ENCODE data around the gene MITF. TPM values are rescaled to one million over a fixed set of nuclear protein-coding genes. Genes with fewer than 3 reads are reported as not detected.

The MITF gene
- total and polyA plus RNA-seq, 3 experiments from 2014 or later: 0.38 to 0.81 TPM; not detected in 1

GRCh38 chr3:69828817-69829216 lies 89.6 kb downstream of the MITF start:
- Mint-ChIP-seq H3K36me3 (no peaks in the 10 kb centered on the region), H3K4me1 (no peaks in the 10 kb centered on the region), H3K27me3 (no peaks in the 10 kb centered on the region), H3K27ac (no peak overlapping the region), H3K9me3 (peaks cover 0 to 2% (median 0%) of the 10 kb centered on the region in 5 donors), H3K4me3 (no peak overlapping the region)
- H3K9me3 ChIP-seq (ENCODE audit: low read length): no peaks in the 10 kb centered on the region
- POLR2A ChIA-PET: no interaction called here
- H3K27ac ChIP-seq (ENCODE audit: low read depth, low read length): no peak overlapping the region
- H3K4me1 ChIP-seq (ENCODE audit: insufficient read depth, low read length): no peaks in the 10 kb centered on the region
- H3K4me3 ChIP-seq (ENCODE audit: low read length): no peak overlapping the region
- no peak for DNase-seq
- H3K27me3 ChIP-seq (ENCODE audit: insufficient read depth, low read length, poor library complexity, severe bottlenecking): no peaks in the 10 kb centered on the region
- no peaks in the 10 kb centered on the region for H3K36me3 ChIP-seq (ENCODE audit: insufficient read depth, low read length)
- CTCF ChIA-PET: no interaction called here

GRCh38 chr3:69830147-69830546 lies 90.9 kb downstream of the MITF start:
- ChIA-PET CTCF (no interaction called here), POLR2A (no interaction called here)
- no peaks in the 10 kb centered on the region for H3K27me3 Mint-ChIP-seq
- no peak overlapping the region for H3K27ac Mint-ChIP-seq
- no peaks in the 10 kb centered on the region for H3K36me3 Mint-ChIP-seq
- H3K4me3 Mint-ChIP-seq: no peak overlapping the region
- no peaks in the 10 kb centered on the region for H3K27me3 ChIP-seq (ENCODE audit: insufficient read depth, low read length, poor library complexity, severe bottlenecking)
- no peak for DNase-seq
- H3K27ac ChIP-seq (ENCODE audit: low read depth, low read length): no peak overlapping the region
- H3K9me3 Mint-ChIP-seq: peaks cover 0 to 2% (median under 1%) of the 10 kb centered on the region in 5 donors
- H3K36me3 ChIP-seq (ENCODE audit: insufficient read depth, low read length): no peaks in the 10 kb centered on the region
- H3K4me1 Mint-ChIP-seq: no peaks in the 10 kb centered on the region
- H3K4me3 ChIP-seq (ENCODE audit: low read length): no peak overlapping the region
- H3K4me1 ChIP-seq (ENCODE audit: insufficient read depth, low read length): no peaks in the 10 kb centered on the region
- no peaks in the 10 kb centered on the region for H3K9me3 ChIP-seq (ENCODE audit: low read length)

- H3K27me3 Mint-ChIP-seq: no peaks in the 10 kb centered on the region
- ChIA-PET POLR2A (no interaction called here), CTCF (no interaction called here)
- H3K27ac Mint-ChIP-seq: no peak overlapping the region
- Histone ChIP-seq H3K36me3 (ENCODE audit: insufficient read depth, low read length) (no peaks in the 10 kb centered on the region), H3K27me3 (ENCODE audit: insufficient read depth, low read length, poor library complexity, severe bottlenecking) (no peaks in the 10 kb centered on the region), H3K9me3 (ENCODE audit: low read length) (no peaks in the 10 kb centered on the region), H3K4me3 (ENCODE audit: low read length) (no peak overlapping the region), H3K4me1 (ENCODE audit: insufficient read depth, low read length) (no peaks in the 10 kb centered on the region), H3K27ac (ENCODE audit: low read depth, low read length) (no peak overlapping the region)
- peaks cover 2 to 9% (median 6%) of the 10 kb centered on the region in 5 donors for H3K9me3 Mint-ChIP-seq
- no peaks in the 10 kb centered on the region for H3K4me1 Mint-ChIP-seq
- H3K4me3 Mint-ChIP-seq: no peak overlapping the region
- no peak for DNase-seq
- no peaks in the 10 kb centered on the region for H3K36me3 Mint-ChIP-seq
Observed at GRCh38 chr3:69831737-69832136, 92.5 kb downstream of the MITF start.

GRCh38 chr3:69833591-69833990 lies 94.3 kb downstream of the MITF start:
- no peak for DNase-seq
- H3K9me3 Mint-ChIP-seq: peaks cover 2 to 9% (median 6%) of the 10 kb centered on the region in 5 donors
- no peaks in the 10 kb centered on the region for H3K4me1 Mint-ChIP-seq
- ChIA-PET POLR2A (no interaction called here), CTCF (no interaction called here)
- H3K27ac Mint-ChIP-seq: no peak overlapping the region
- Histone ChIP-seq H3K27ac (ENCODE audit: low read depth, low read length) (no peak overlapping the region), H3K36me3 (ENCODE audit: insufficient read depth, low read length) (no peaks in the 10 kb centered on the region), H3K4me1 (ENCODE audit: insufficient read depth, low read length) (no peaks in the 10 kb centered on the region), H3K4me3 (ENCODE audit: low read length) (no peak overlapping the region), H3K9me3 (ENCODE audit: low read length) (no peaks in the 10 kb centered on the region), H3K27me3 (ENCODE audit: insufficient read depth, low read length, poor library complexity, severe bottlenecking) (no peaks in the 10 kb centered on the region)
- H3K36me3 Mint-ChIP-seq: no peaks in the 10 kb centered on the region
- no peaks in the 10 kb centered on the region for H3K27me3 Mint-ChIP-seq
- no peak overlapping the region for H3K4me3 Mint-ChIP-seq

- no peak overlapping the region for H3K4me3 Mint-ChIP-seq
- peaks cover 0 to 2% of the 10 kb centered on the region in 2 donors for H3K27me3 Mint-ChIP-seq
- H3K27ac Mint-ChIP-seq: no peak overlapping the region
- peaks cover 0 to 9% (median 6%) of the 10 kb centered on the region in 5 donors for H3K9me3 Mint-ChIP-seq
- H3K36me3 ChIP-seq (ENCODE audit: insufficient read depth, low read length): no peaks in the 10 kb centered on the region
- no peaks in the 10 kb centered on the region for H3K27me3 ChIP-seq (ENCODE audit: insufficient read depth, low read length, poor library complexity, severe bottlenecking)
- POLR2A ChIA-PET: no interaction called here
- no peaks in the 10 kb centered on the region for H3K9me3 ChIP-seq (ENCODE audit: low read length)
- no peaks in the 10 kb centered on the region for H3K36me3 Mint-ChIP-seq
- no peak for DNase-seq
- no peaks in the 10 kb centered on the region for H3K4me1 Mint-ChIP-seq
- H3K27ac ChIP-seq (ENCODE audit: low read depth, low read length): no peak overlapping the region
- CTCF ChIA-PET: no interaction called here
- no peak overlapping the region for H3K4me3 ChIP-seq (ENCODE audit: low read length)
- H3K4me1 ChIP-seq (ENCODE audit: insufficient read depth, low read length): no peaks in the 10 kb centered on the region
Observed at GRCh38 chr3:69838217-69838616, 99.0 kb downstream of the MITF start.

- Mint-ChIP-seq H3K4me1 (no peaks in the 10 kb centered on the region), H3K9me3 (peaks cover 2 to 9% (median 6%) of the 10 kb centered on the region in 5 donors), H3K27ac (no peak overlapping the region), H3K27me3 (peaks cover 0 to 2% of the 10 kb centered on the region in 2 donors), H3K36me3 (no peaks in the 10 kb centered on the region), H3K4me3 (no peak overlapping the region)
- no peak overlapping the region for H3K27ac ChIP-seq (ENCODE audit: low read depth, low read length)
- no peaks in the 10 kb centered on the region for H3K9me3 ChIP-seq (ENCODE audit: low read length)
- H3K36me3 ChIP-seq (ENCODE audit: insufficient read depth, low read length): no peaks in the 10 kb centered on the region
- H3K4me1 ChIP-seq (ENCODE audit: insufficient read depth, low read length): no peaks in the 10 kb centered on the region
- CTCF ChIA-PET: no interaction called here
- no peak overlapping the region for H3K4me3 ChIP-seq (ENCODE audit: low read length)
- no peaks in the 10 kb centered on the region for H3K27me3 ChIP-seq (ENCODE audit: insufficient read depth, low read length, poor library complexity, severe bottlenecking)
- POLR2A ChIA-PET: no interaction called here
- DNase-seq: no peak
Observed at GRCh38 chr3:69838696-69839515, 99.6 kb downstream of the MITF start.

GRCh38 chr3:69842351-69842750 lies 103.1 kb downstream of the MITF start:
- Mint-ChIP-seq H3K9me3 (peaks cover 0 to 8% (median 0%) of the 10 kb centered on the region in 5 donors), H3K27me3 (peaks cover 0 to 2% of the 10 kb centered on the region in 2 donors), H3K4me3 (no peak overlapping the region), H3K4me1 (no peaks in the 10 kb centered on the region), H3K36me3 (no peaks in the 10 kb centered on the region), H3K27ac (no peak overlapping the region)
- H3K4me3 ChIP-seq (ENCODE audit: low read length): no peak overlapping the region
- H3K9me3 ChIP-seq (ENCODE audit: low read length): no peaks in the 10 kb centered on the region
- no peaks in the 10 kb centered on the region for H3K27me3 ChIP-seq (ENCODE audit: insufficient read depth, low read length, poor library complexity, severe bottlenecking)
- POLR2A ChIA-PET: no interaction called here
- CTCF ChIA-PET: no interaction called here
- no peaks in the 10 kb centered on the region for H3K36me3 ChIP-seq (ENCODE audit: insufficient read depth, low read length)
- DNase-seq: no peak
- no peak overlapping the region for H3K27ac ChIP-seq (ENCODE audit: low read depth, low read length)
- no peaks in the 10 kb centered on the region for H3K4me1 ChIP-seq (ENCODE audit: insufficient read depth, low read length)

- Histone ChIP-seq H3K27ac (ENCODE audit: low read depth, low read length) (no peak overlapping the region), H3K4me3 (ENCODE audit: low read length) (no peak overlapping the region), H3K36me3 (ENCODE audit: insufficient read depth, low read length) (no peaks in the 10 kb centered on the region), H3K9me3 (ENCODE audit: low read length) (no peaks in the 10 kb centered on the region), H3K4me1 (ENCODE audit: insufficient read depth, low read length) (no peaks in the 10 kb centered on the region), H3K27me3 (ENCODE audit: insufficient read depth, low read length, poor library complexity, severe bottlenecking) (no peaks in the 10 kb centered on the region)
- H3K4me1 Mint-ChIP-seq: no peaks in the 10 kb centered on the region
- H3K4me3 Mint-ChIP-seq: no peak overlapping the region
- peaks cover 0 to 2% of the 10 kb centered on the region in 2 donors for H3K27me3 Mint-ChIP-seq
- POLR2A ChIA-PET: no interaction called here
- no peak overlapping the region for H3K27ac Mint-ChIP-seq
- no peak for DNase-seq
- H3K36me3 Mint-ChIP-seq: no peaks in the 10 kb centered on the region
- CTCF ChIA-PET: no interaction called here
- H3K9me3 Mint-ChIP-seq: peaks cover 0 to 8% (median 0%) of the 10 kb centered on the region in 5 donors
Observed at GRCh38 chr3:69842789-69843188, 103.5 kb downstream of the MITF start.
